ENCODE data around the gene NIPBL. TPM values are rescaled to one million over a fixed set of nuclear protein-coding genes. Genes with fewer than 3 reads are reported as not detected.

Gene NIPBL, protein sequence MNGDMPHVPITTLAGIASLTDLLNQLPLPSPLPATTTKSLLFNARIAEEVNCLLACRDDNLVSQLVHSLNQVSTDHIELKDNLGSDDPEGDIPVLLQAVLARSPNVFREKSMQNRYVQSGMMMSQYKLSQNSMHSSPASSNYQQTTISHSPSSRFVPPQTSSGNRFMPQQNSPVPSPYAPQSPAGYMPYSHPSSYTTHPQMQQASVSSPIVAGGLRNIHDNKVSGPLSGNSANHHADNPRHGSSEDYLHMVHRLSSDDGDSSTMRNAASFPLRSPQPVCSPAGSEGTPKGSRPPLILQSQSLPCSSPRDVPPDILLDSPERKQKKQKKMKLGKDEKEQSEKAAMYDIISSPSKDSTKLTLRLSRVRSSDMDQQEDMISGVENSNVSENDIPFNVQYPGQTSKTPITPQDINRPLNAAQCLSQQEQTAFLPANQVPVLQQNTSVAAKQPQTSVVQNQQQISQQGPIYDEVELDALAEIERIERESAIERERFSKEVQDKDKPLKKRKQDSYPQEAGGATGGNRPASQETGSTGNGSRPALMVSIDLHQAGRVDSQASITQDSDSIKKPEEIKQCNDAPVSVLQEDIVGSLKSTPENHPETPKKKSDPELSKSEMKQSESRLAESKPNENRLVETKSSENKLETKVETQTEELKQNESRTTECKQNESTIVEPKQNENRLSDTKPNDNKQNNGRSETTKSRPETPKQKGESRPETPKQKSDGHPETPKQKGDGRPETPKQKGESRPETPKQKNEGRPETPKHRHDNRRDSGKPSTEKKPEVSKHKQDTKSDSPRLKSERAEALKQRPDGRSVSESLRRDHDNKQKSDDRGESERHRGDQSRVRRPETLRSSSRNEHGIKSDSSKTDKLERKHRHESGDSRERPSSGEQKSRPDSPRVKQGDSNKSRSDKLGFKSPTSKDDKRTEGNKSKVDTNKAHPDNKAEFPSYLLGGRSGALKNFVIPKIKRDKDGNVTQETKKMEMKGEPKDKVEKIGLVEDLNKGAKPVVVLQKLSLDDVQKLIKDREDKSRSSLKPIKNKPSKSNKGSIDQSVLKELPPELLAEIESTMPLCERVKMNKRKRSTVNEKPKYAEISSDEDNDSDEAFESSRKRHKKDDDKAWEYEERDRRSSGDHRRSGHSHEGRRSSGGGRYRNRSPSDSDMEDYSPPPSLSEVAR (N-terminal part only)
- total RNA-seq = 24.2 and 31.7 TPM in 2 replicates

GRCh38 chr5:36876299-36876964, at the start of gene NIPBL:
NIPBL (plus strand) TSS chr5:36876769; CDS start chr5:36953697, 76,928 bp downstream.

Measured in smooth muscle cell of the pulmonary artery (primary cell).